Right lobe of liver (tissue), 4 donors: Measurements from ENCODE around the gene WNK2.

Source experiments
- POLR2A ChIP-seq: fragments of 450-650 bp; IDR thresholded peaks from one replicate; pipeline ENCODE4 v1.6.1; 2017; ENCODE audit warnings: antibody characterized with exemption, mild to moderate bottlenecking
- TF ChIP-seq, protein P1 (sequence below), 4 donors: fragments of 200-600 bp in 3 of 4; fragments of 450-650 bp in 1 of 4; IDR thresholded peaks; one replicate each; pipeline versions ENCODE4 v1.5.1 to v1.8.0; 2016 to 2022; ENCODE audit warnings: antibody characterized with exemption in 4 of 4, mild to moderate bottlenecking in 2 of 4
- donor health status: DM: no; HTN: no; CAD: no.
- donor health status: DM: no; HTN: no; CAD: no.
- donor health status: DM: no; HTN: yes; CAD: no.

- TF ChIP-seq, protein P1, sequence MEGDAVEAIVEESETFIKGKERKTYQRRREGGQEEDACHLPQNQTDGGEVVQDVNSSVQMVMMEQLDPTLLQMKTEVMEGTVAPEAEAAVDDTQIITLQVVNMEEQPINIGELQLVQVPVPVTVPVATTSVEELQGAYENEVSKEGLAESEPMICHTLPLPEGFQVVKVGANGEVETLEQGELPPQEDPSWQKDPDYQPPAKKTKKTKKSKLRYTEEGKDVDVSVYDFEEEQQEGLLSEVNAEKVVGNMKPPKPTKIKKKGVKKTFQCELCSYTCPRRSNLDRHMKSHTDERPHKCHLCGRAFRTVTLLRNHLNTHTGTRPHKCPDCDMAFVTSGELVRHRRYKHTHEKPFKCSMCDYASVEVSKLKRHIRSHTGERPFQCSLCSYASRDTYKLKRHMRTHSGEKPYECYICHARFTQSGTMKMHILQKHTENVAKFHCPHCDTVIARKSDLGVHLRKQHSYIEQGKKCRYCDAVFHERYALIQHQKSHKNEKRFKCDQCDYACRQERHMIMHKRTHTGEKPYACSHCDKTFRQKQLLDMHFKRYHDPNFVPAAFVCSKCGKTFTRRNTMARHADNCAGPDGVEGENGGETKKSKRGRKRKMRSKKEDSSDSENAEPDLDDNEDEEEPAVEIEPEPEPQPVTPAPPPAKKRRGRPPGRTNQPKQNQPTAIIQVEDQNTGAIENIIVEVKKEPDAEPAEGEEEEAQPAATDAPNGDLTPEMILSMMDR (IDR thresholded peaks at IDR 0.05): no peak
- no peak for TF ChIP-seq POLR2A
Measured at GRCh38 chr9:93254061-93254481, 70.1 kb downstream of the WNK2 start.
